ENCODE results near the gene CD84. TPM values are rescaled to one million over a fixed set of nuclear protein-coding genes. Genes with fewer than 3 reads are reported as not detected.

The CD84 gene
- total RNA-seq, 2 experiments from 2014 or later: 32.7 to 36.9 TPM

GRCh38 chr1:160553778-160554177 lies 25.5 kb downstream of the CD84 start:
- H3K9me3 ChIP-seq (ENCODE audit: control insufficient read depth in 1 of 2, insufficient read depth in 1 of 2, low read length in 2 of 2): no peaks in the 10 kb centered on the region
- POLR2A ChIA-PET: interaction anchor here (0.7 to 3.4 kb wide), 4 partner anchors 10 to 126 kb away, joined by 3 to 13 read pairs (median 4); no protein-coding TSS in a partner anchor
- CTCF ChIA-PET: interaction anchor here (0.8 kb wide), 1 partner anchor 53 kb away, joined by 3 read pairs; no protein-coding TSS in a partner anchor
- Mint-ChIP-seq H3K27ac (no peak overlapping the region), H3K4me1 (ENCODE audit: low read depth) (peaks cover 41% of the 10 kb centered on the region), H3K36me3 (ENCODE audit: low read depth) (peaks cover 75% of the 10 kb centered on the region), H3K4me3 (no peak overlapping the region), H3K27me3 (no peaks in the 10 kb centered on the region), H3K9me3 (no peaks in the 10 kb centered on the region)
- ATAC-seq (ENCODE audit: poor library complexity) (no peak), DNase-seq (no peak)
- no peaks in the 10 kb centered on the region for H3K27me3 ChIP-seq (ENCODE audit: control insufficient read depth in 1 of 2, insufficient read depth in 2 of 2, low read length in 2 of 2)
- H3K27ac ChIP-seq (ENCODE audit: low read depth in 1 of 2, low read length in 2 of 2): no peak overlapping the region
- H3K4me1 ChIP-seq (ENCODE audit: insufficient read depth, low read length): peaks cover 23% of the 10 kb centered on the region
- TF ChIP-seq CTCF (IDR thresholded peaks at IDR 0.05): no peak
- intact Hi-C loops (cut with DNase I, micrococcal nuclease): loop anchor here (5.0 kb wide), 2 partner anchors 34 to 36 kb away; no protein-coding TSS in a partner anchor
- peaks cover 51% of the 10 kb centered on the region for H3K36me3 ChIP-seq (ENCODE audit: insufficient read depth, low read length)
- H3K4me3 ChIP-seq (ENCODE audit: low read length): no peak overlapping the region

GRCh38 chr1:160552425-160552824 lies 26.9 kb downstream of the CD84 start:
- H3K4me1 ChIP-seq (ENCODE audit: insufficient read depth, low read length): peaks cover 14% of the 10 kb centered on the region
- no peak overlapping the region for H3K4me3 Mint-ChIP-seq
- intact Hi-C loops (cut with DNase I, micrococcal nuclease): loop anchor here (5.0 kb wide), 2 partner anchors 35 kb away; no protein-coding TSS in a partner anchor
- H3K36me3 ChIP-seq (ENCODE audit: insufficient read depth, low read length): peaks cover 62% of the 10 kb centered on the region
- ATAC-seq (ENCODE audit: poor library complexity): no peak
- no peak for TF ChIP-seq CTCF (IDR thresholded peaks at IDR 0.05)
- ChIA-PET CTCF (interaction anchor here (0.9 kb wide), 1 partner anchor 55 kb away, joined by 4 read pairs; no protein-coding TSS in a partner anchor), POLR2A (interaction anchor here (0.7 to 1.5 kb wide), 5 partner anchors 11 to 57 kb away, joined by 3 to 4 read pairs (median 3); no protein-coding TSS in a partner anchor)
- no peaks in the 10 kb centered on the region for H3K9me3 ChIP-seq (ENCODE audit: control insufficient read depth in 1 of 2, insufficient read depth in 1 of 2, low read length in 2 of 2)
- H3K4me1 Mint-ChIP-seq (ENCODE audit: low read depth): peaks cover 38% of the 10 kb centered on the region
- no peaks in the 10 kb centered on the region for H3K9me3 Mint-ChIP-seq
- no peak overlapping the region for H3K27ac ChIP-seq (ENCODE audit: low read depth in 1 of 2, low read length in 2 of 2)
- H3K27me3 ChIP-seq (ENCODE audit: control insufficient read depth in 1 of 2, insufficient read depth in 2 of 2, low read length in 2 of 2): no peaks in the 10 kb centered on the region
- H3K4me3 ChIP-seq (ENCODE audit: low read length): no peak overlapping the region
- peaks cover 83% of the 10 kb centered on the region for H3K36me3 Mint-ChIP-seq (ENCODE audit: low read depth)
- H3K27ac Mint-ChIP-seq: peak overlapping the region; percentile 53
- DNase-seq: no peak
- no peaks in the 10 kb centered on the region for H3K27me3 Mint-ChIP-seq

GRCh38 chr1:160550572-160551034 lies 28.7 kb downstream of the CD84 start:
- DNase-seq: peak; percentile 34 to 78 (median 54)
- Mint-ChIP-seq H3K4me3 (no peak overlapping the region), H3K9me3 (no peaks in the 10 kb centered on the region), H3K27me3 (no peaks in the 10 kb centered on the region), H3K4me1 (ENCODE audit: low read depth) (peaks cover 33% of the 10 kb centered on the region), H3K27ac (peak overlapping the region; percentile 58), H3K36me3 (ENCODE audit: low read depth) (peaks cover 86% of the 10 kb centered on the region)
- ChIA-PET POLR2A (interaction anchor here (1.7 kb wide), 1 partner anchor 24 kb away, joined by 4 read pairs; no protein-coding TSS in a partner anchor), CTCF (interaction anchor here (0.7 to 1.3 kb wide), 6 partner anchors 17 to 96 kb away, joined by 3 to 6 read pairs (median 4); partner anchors contain the start of gene SLAMF1)
- TF ChIP-seq CTCF (IDR thresholded peaks at IDR 0.05): peak; percentile 53
- H3K36me3 ChIP-seq (ENCODE audit: insufficient read depth, low read length): peaks cover 75% of the 10 kb centered on the region
- H3K4me3 ChIP-seq (ENCODE audit: low read length): no peak overlapping the region
- peak; percentile 71 for ATAC-seq (ENCODE audit: poor library complexity)
- H3K4me1 ChIP-seq (ENCODE audit: insufficient read depth, low read length): peaks cover 14% of the 10 kb centered on the region
- intact Hi-C loops (cut with DNase I, micrococcal nuclease): loop anchor here (5.0 kb wide), 2 partner anchors 33 to 37 kb away; no protein-coding TSS in a partner anchor
- no peak overlapping the region for H3K27ac ChIP-seq (ENCODE audit: low read depth in 1 of 2, low read length in 2 of 2)
- H3K27me3 ChIP-seq (ENCODE audit: control insufficient read depth in 1 of 2, insufficient read depth in 2 of 2, low read length in 2 of 2): no peaks in the 10 kb centered on the region
- no peaks in the 10 kb centered on the region for H3K9me3 ChIP-seq (ENCODE audit: control insufficient read depth in 1 of 2, insufficient read depth in 1 of 2, low read length in 2 of 2)
